ENCODE measurements around the gene LRRN4CL. TPM values are rescaled to one million over a fixed set of nuclear protein-coding genes. Genes with fewer than 3 reads are reported as not detected.
"Not testable (repeated sequence)": the region's sequence is repeated elsewhere in the genome, so short reads cannot be mapped to it uniquely, and the experiment has no call there.

The LRRN4CL gene
- total RNA-seq, 1 experiment from 2014 or later = 2.3 TPM

GRCh38 chr11:62666259-62666926, 22.9 kb downstream of the LRRN4CL start:
- no peaks in the 10 kb centered on the region for H3K27me3 ChIP-seq
- peaks cover 47% of the 10 kb centered on the region for H3K36me3 ChIP-seq
- DNase-seq = no peak
- peak overlapping the region; percentile 92 for H3K4me3 ChIP-seq
- no peaks in the 10 kb centered on the region for H3K9me3 ChIP-seq

- Histone ChIP-seq H3K36me3 (peaks cover 51% of the 10 kb centered on the region), H3K4me3 (peak overlapping the region; percentile 92), H3K27me3 (no peaks in the 10 kb centered on the region), H3K9me3 (no peaks in the 10 kb centered on the region)
- DNase-seq = peak; percentile 57
Measured at GRCh38 chr11:62665599-62666258, 23.6 kb downstream of the LRRN4CL start.

- Histone ChIP-seq H3K4me3 (peak within 1 kb of the TSS; percentile 92), H3K9me3 (no peaks in the 10 kb centered on the region), H3K27me3 (no peaks in the 10 kb centered on the region), H3K36me3 (peaks cover 53% of the 10 kb centered on the region)
- peak; percentile 91 for DNase-seq
Measured at GRCh38 chr11:62665075-62665598, 24.2 kb downstream of the LRRN4CL start, which contains the start of the genes C11orf98 and CSKMT. TSS of gene C11orf98 (minus strand) at chr11:62665210. CDS start at chr11:62665169, 41 bp downstream. TSS of gene CSKMT (plus strand) at chr11:62665312. CDS start at chr11:62665880, 568 bp downstream.

GRCh38 chr11:62664405-62665074, 24.8 kb downstream of the LRRN4CL start:
- DNase-seq = peak; percentile 42
- peaks cover 53% of the 10 kb centered on the region for H3K36me3 ChIP-seq
- H3K27me3 ChIP-seq = no peaks in the 10 kb centered on the region

GRCh38 chr11:62656796-62657429, 32.4 kb downstream of the LRRN4CL start:
- Histone ChIP-seq H3K27me3 (no peaks in the 10 kb centered on the region), H3K36me3 (peaks cover 12% of the 10 kb centered on the region), H3K9me3 (no peaks in the 10 kb centered on the region), H3K4me3 (no peak overlapping the region)
- DNase-seq = no peak

More at GRCh38 chr11:62664405-62665074, 24.8 kb downstream of the LRRN4CL start:
- no peaks in the 10 kb centered on the region for H3K9me3 ChIP-seq
- H3K4me3 ChIP-seq = peak overlapping the region; percentile 92

- Histone ChIP-seq H3K36me3 (peaks cover 11% of the 10 kb centered on the region), H3K4me3 (no peak overlapping the region), H3K9me3 (no peaks in the 10 kb centered on the region), H3K27me3 (no peaks in the 10 kb centered on the region)
- peak; percentile 24 for DNase-seq
Measured at GRCh38 chr11:62654297-62654696, 35.0 kb downstream of the LRRN4CL start.

GRCh38 chr11:62652161-62653006, 36.9 kb downstream of the LRRN4CL start:
- Histone ChIP-seq H3K4me3 (peak overlapping the region; percentile 89), H3K9me3 (no peaks in the 10 kb centered on the region), H3K36me3 (peaks cover 25% of the 10 kb centered on the region), H3K27me3 (no peaks in the 10 kb centered on the region)
- DNase-seq = no peak

GRCh38 chr11:62650283-62650682, 39.0 kb downstream of the LRRN4CL start:
- H3K36me3 ChIP-seq = peaks cover 37% of the 10 kb centered on the region
- not testable (repeated sequence) for H3K9me3 ChIP-seq, H3K4me3 ChIP-seq

GRCh38 chr11:62649486-62649885, 39.8 kb downstream of the LRRN4CL start:
- DNase-seq = no peak
- Histone ChIP-seq H3K9me3 (no peaks in the 10 kb centered on the region), H3K4me3 (no peak overlapping the region), H3K36me3 (peaks cover 43% of the 10 kb centered on the region), H3K27me3 (no peaks in the 10 kb centered on the region)

More at GRCh38 chr11:62650283-62650682, 39.0 kb downstream of the LRRN4CL start:
- not testable (repeated sequence) for DNase-seq, H3K27me3 ChIP-seq

- peaks cover 49% of the 10 kb centered on the region for H3K36me3 ChIP-seq
- H3K9me3 ChIP-seq = no peaks in the 10 kb centered on the region
- H3K4me3 ChIP-seq = no peak overlapping the region
- H3K27me3 ChIP-seq = no peaks in the 10 kb centered on the region
- no peak for DNase-seq
Measured at GRCh38 chr11:62648967-62649364, 40.4 kb downstream of the LRRN4CL start.

GRCh38 chr11:62648185-62648966, 41.0 kb downstream of the LRRN4CL start:
- H3K9me3 ChIP-seq = no peaks in the 10 kb centered on the region
- H3K27me3 ChIP-seq = no peaks in the 10 kb centered on the region
- peaks cover 54% of the 10 kb centered on the region for H3K36me3 ChIP-seq
- no peak for DNase-seq
- H3K4me3 ChIP-seq = no peak overlapping the region

GRCh38 chr11:62647609-62648005, 41.7 kb downstream of the LRRN4CL start:
- H3K36me3 ChIP-seq = peaks cover 62% of the 10 kb centered on the region
- H3K9me3 ChIP-seq = no peaks in the 10 kb centered on the region
- H3K4me3 ChIP-seq = no peak overlapping the region
- no peaks in the 10 kb centered on the region for H3K27me3 ChIP-seq
- peak; percentile 70 for DNase-seq

- Histone ChIP-seq H3K27me3 (no peaks in the 10 kb centered on the region), H3K4me3 (no peak overlapping the region; the same call in 1 of the 2 replicates), H3K9me3 (no peaks in the 10 kb centered on the region), H3K36me3 (peaks cover 63% of the 10 kb centered on the region)
- no peak for DNase-seq
Measured at GRCh38 chr11:62646825-62647608, 42.3 kb downstream of the LRRN4CL start.

- peak within 1 kb of the TSS; percentile 96 for H3K4me3 ChIP-seq
- no peaks in the 10 kb centered on the region for H3K9me3 ChIP-seq
- peak; percentile 99 for DNase-seq
- peaks cover 61% of the 10 kb centered on the region for H3K36me3 ChIP-seq
- no peaks in the 10 kb centered on the region for H3K27me3 ChIP-seq
Measured at GRCh38 chr11:62645946-62646824, 43.1 kb downstream of the LRRN4CL start, which contains the start of gene GANAB. TSS of gene GANAB (minus strand) at chr11:62646613. CDS start at chr11:62646599, 14 bp downstream.
